Ovary (tissue), 3 donors: ENCODE measurements around the gene TRIO.

Source experiments
- CTCF ChIP-seq, 3 donors: fragments of 450-650 bp in 2 of 3; fragments of 200-600 bp in 1 of 3; IDR thresholded peaks; one replicate each; pipeline versions ENCODE4 v1.5.1 to v1.8.0; 2016 to 2022; ENCODE audit warnings: antibody characterized with exemption in 3 of 3, mild to moderate bottlenecking in 1 of 3
- POLR2A ChIP-seq: fragments of 450-650 bp; IDR thresholded peaks from one replicate; pipeline ENCODE4 v1.6.1; 2017; ENCODE audit warnings: antibody characterized with exemption, mild to moderate bottlenecking, moderate library complexity
- donor health status: DM: no; HTN: no; CAD: no.

GRCh38 chr5:14443671-14444093 lies 300.5 kb downstream of the TRIO start:
- TF ChIP-seq CTCF (IDR thresholded peaks at IDR 0.05): no peak
- TF ChIP-seq POLR2A: no peak
